ENCODE data around the gene ELP5.
A peak's percentile ranks its signal among the peaks of the same experiment; 100 is the strongest.

The ELP5 gene

GRCh38 chr17:7307686-7308624 lies 55.9 kb downstream of the ELP5 start:
- H3K4me3 ChIP-seq (ENCODE audit: control insufficient read depth, low read depth, low read length), result peak overlapping the region; percentile 68
- TF ChIP-seq CTCF (IDR thresholded peaks at IDR 0.05; ENCODE audit: control insufficient read depth, insufficient read depth, low read depth, low read length, missing control alignments), result peak; percentile 4
- no peak for DNase-seq (ENCODE audit: low read depth)

- H3K4me3 ChIP-seq (ENCODE audit: control insufficient read depth, low read depth, low read length), result peak overlapping the region; percentile 68
- TF ChIP-seq CTCF (IDR thresholded peaks at IDR 0.05; ENCODE audit: control insufficient read depth, insufficient read depth, low read depth, low read length, missing control alignments), result no peak
- DNase-seq (ENCODE audit: low read depth), result no peak
Observed at GRCh38 chr17:7308625-7309433, 56.8 kb downstream of the ELP5 start.

All from AG09309 (cell line).